C4-2B (cell line): ENCODE data around the gene RNF123.

Source experiments
- ZFX ChIP-seq: fragments of 450-650 bp; IDR thresholded peaks from 2 replicates; pipeline ENCODE4 v1.6.1; 2017
- TF ChIP-seq, protein P1 (sequence below): fragments of 450-650 bp; conservative IDR thresholded peaks from 2 replicates; pipeline ENCODE4 v1.5.1; 2017; ENCODE audit warnings: mild to moderate bottlenecking

GRCh38 chr3:49654955-49655556 is 34.3 kb upstream of the RNF123 start:
- TF ChIP-seq, protein P1, sequence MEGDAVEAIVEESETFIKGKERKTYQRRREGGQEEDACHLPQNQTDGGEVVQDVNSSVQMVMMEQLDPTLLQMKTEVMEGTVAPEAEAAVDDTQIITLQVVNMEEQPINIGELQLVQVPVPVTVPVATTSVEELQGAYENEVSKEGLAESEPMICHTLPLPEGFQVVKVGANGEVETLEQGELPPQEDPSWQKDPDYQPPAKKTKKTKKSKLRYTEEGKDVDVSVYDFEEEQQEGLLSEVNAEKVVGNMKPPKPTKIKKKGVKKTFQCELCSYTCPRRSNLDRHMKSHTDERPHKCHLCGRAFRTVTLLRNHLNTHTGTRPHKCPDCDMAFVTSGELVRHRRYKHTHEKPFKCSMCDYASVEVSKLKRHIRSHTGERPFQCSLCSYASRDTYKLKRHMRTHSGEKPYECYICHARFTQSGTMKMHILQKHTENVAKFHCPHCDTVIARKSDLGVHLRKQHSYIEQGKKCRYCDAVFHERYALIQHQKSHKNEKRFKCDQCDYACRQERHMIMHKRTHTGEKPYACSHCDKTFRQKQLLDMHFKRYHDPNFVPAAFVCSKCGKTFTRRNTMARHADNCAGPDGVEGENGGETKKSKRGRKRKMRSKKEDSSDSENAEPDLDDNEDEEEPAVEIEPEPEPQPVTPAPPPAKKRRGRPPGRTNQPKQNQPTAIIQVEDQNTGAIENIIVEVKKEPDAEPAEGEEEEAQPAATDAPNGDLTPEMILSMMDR, result no peak
- TF ChIP-seq ZFX, result no peak
